Astrocyte of the spinal cord (primary cell): ENCODE measurements around the gene ENTREP1.
"Not testable (repeated sequence)": the region's sequence is repeated elsewhere in the genome, so short reads cannot be mapped to it uniquely, and the experiment has no call there.

Experiments
- DNase-seq: peaks from one replicate; pipeline ENCODE4 v3.0.0; 2011; ENCODE audit warnings: low read depth, low spot score
- H3K4me3 ChIP-seq: 2 replicates; pipeline ENCODE4 v1.5.1; 2011; ENCODE audit warnings: low read depth, mild to moderate bottlenecking, low read length, moderate library complexity
- CTCF ChIP-seq: IDR thresholded peaks from 2 replicates; pipeline ENCODE4 v1.5.1; 2012; ENCODE audit warnings: low read depth, mild to moderate bottlenecking, low read length, inconsistent platforms
- in situ Hi-C: cut with HindIII; loops from 2 replicates; pipeline ENCODE4 v1.10.0; 2017; ENCODE audit warnings: low sequenced_read_pairs

Gene ENTREP1

DNA sequence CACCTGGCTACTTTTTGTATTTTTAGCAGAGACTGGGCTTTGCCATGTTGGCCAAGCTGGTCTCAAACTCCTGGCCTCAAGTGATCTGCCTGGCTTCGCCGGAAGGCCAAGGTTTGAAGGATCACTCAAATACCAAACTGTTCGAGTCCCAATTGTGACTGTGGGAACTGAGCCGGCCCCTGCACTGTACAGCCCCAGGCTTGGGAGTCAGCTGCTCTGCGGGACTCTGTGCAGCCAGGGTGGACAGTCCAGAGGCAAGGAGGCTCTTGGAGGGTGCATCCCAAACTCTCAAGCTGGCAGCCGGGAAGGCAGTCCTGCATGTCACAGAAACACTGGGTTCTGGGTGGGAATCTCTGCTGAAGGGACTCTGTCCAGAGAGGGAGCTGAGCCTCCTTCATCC, 109.0 kb downstream of the ENTREP1 start:
- no peak for DNase-seq
- H3K4me3 ChIP-seq = no peak overlapping the region
- no peak for TF ChIP-seq CTCF
- in situ Hi-C loops = no loop called here

DNA sequence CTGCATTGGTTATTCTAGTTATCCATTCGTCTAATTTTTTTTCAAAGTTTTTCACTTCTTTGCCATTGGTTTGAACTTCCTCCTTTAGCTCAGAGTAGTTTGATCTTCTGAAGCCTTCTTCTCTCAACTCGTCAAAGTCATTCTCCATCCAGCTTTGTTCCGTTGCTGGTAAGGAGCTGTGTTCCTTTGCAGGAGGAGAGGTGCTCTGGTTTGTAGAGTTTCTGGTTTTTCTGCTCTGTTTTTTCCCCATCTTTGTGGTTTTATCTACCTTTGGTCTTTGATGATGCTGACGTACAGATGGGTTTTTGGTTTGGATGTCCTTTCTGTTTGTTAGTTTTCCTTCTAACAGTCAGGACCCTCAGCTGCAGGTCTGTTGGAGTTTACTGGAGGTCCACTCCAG, 114.6 kb downstream of the ENTREP1 start:
- H3K4me3 ChIP-seq, DNase-seq, in situ Hi-C loops: not testable (repeated sequence)

- DNase-seq, in situ Hi-C loops, H3K4me3 ChIP-seq: not testable (repeated sequence)
Observed at GRCh38 chr9:69440254-69440955, 115.4 kb downstream of the ENTREP1 start.
